Vagina (tissue), 2 donors: ENCODE measurements around the gene TUBGCP2. TPM values are rescaled to one million over a fixed set of nuclear protein-coding genes. Genes with fewer than 3 reads are reported as not detected.

Experiments used
- DNase-seq, 2 donors: peaks; one replicate each; pipeline ENCODE4 v3.0.0-alpha.2; 2017; ENCODE audit errors: extremely low spot score in 2 of 2
- H3K27ac ChIP-seq: fragments of 200-600 bp; sonication (generic); one replicate; pipeline ENCODE4 v1.5.1; 2019
- H3K27me3 ChIP-seq: fragments of 200-600 bp; sonication (generic); one replicate; pipeline ENCODE4 v1.5.1; 2019
- H3K36me3 ChIP-seq, 2 donors: fragments of 200-600 bp; sonication (generic); one replicate each; pipeline ENCODE4 v1.5.1; 2017 to 2019
- H3K4me1 ChIP-seq: fragments of 200-600 bp; sonication (generic); one replicate; pipeline ENCODE4 v1.5.1; 2019
- H3K4me3 ChIP-seq, 2 donors: fragments of 200-600 bp; sonication (generic); 1 replicate in 1 of 2; 2 replicates in 1 of 2; pipeline ENCODE4 v1.5.1; 2016 to 2019
- H3K9me3 ChIP-seq: fragments of 200-600 bp; sonication (generic); one replicate; pipeline ENCODE4 v1.5.1; 2019
- POLR2A ChIP-seq, 2 donors: fragments of 450-650 bp; IDR thresholded peaks; one replicate each; pipeline ENCODE4 v1.6.1; 2017; ENCODE audit warnings: antibody characterized with exemption in 2 of 2, mild to moderate bottlenecking in 2 of 2, moderate library complexity in 2 of 2
- POLR2AphosphoS5 ChIP-seq, 2 donors: sonication (generic); formaldehyde crosslinking; IDR thresholded peaks; one replicate each; pipeline ENCODE4 v1.9.0; 2017; ENCODE audit warnings: antibody characterized with exemption in 2 of 2, mild to moderate bottlenecking in 2 of 2, low read depth in 1 of 2; ENCODE audit not compliant: insufficient read depth in 1 of 2
- intact Hi-C: fragments of 100-400 bp; cut with DNase I; formaldehyde crosslinking; loops from one replicate; pipeline ENCODE4 v1.15.1; 2023
- total RNA-seq: library from RNA; depleted of rRNA; stranded (reverse); fragments of >200 nt; gene quantifications from one replicate; pipeline ENCODE4 v1.2.3, GENCODE V29; 2016
- TF ChIP-seq, protein P1 (sequence below), 3 experiments: fragments of 450-650 bp in 2 of 3; fragments of 200-600 bp in 1 of 3; sonication (generic) in 1 of 3; IDR thresholded peaks; one replicate each; pipeline ENCODE4 v1.5.1; 2017 to 2019; ENCODE audit warnings: antibody characterized with exemption in 3 of 3, mild to moderate bottlenecking in 2 of 3, moderate library complexity in 2 of 3

Gene TUBGCP2
- total RNA-seq, 1 donor from 2014 or later = 41.7 TPM

DNA sequence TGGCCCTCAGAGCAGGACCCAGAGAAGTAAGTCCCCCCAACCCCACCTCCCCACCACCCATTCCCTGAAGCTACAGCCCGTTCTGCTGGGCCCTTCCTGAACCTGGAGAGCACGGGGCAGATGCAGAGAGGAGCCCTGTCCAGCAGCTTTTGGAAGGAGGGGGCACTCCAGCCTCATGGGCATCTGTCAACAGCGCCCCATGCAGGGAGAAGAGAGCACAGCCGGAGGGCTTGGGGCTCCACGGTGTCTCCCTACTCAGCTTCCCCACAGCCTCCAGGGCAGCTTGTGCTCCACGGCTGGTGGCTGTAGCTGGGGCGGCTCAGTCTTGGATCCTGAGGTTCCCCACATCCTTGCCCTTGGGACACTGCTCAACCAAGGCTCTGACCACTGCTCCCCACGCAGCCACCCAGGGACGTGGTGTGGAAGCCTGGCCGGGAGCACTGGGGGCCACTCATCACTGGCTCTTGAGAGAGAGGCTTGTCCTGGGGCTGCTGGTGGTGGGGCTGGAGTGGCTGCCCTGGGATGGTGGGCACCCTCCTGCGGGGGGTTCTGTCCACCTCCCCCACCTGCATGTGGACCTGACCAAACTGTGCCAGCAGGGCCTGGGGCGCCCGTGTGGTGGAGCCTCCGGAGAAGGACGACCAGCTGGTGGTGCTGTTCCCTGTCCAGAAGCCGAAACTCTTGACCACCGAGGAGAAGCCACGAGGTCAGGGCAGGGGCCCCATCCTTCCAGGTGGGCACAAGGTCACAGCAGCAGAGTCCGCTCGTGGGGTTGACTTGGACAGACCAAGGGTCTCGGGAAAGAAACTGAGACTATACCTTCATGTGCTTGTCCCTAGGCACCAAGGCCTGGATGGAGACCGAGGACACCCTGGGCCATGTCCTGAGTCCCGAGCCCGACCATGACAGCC is 43.0 kb upstream of the TUBGCP2 start:
- DNase-seq = no peak
- Histone ChIP-seq H3K9me3 (no peaks in the 10 kb centered on the region), H3K4me1 (peaks cover 4% of the 10 kb centered on the region), H3K36me3 (no peaks in the 10 kb centered on the region), H3K4me3 (no peak overlapping the region), H3K27ac (no peak overlapping the region), H3K27me3 (no peaks in the 10 kb centered on the region)
- intact Hi-C loops = no loop called here
- TF ChIP-seq POLR2AphosphoS5 (IDR thresholded peaks at IDR 0.05; ENCODE audit: insufficient read depth in 1 of 2, low read depth in 1 of 2) (no peak), POLR2A (IDR thresholded peaks at IDR 0.05) (no peak)
- TF ChIP-seq, protein P1, sequence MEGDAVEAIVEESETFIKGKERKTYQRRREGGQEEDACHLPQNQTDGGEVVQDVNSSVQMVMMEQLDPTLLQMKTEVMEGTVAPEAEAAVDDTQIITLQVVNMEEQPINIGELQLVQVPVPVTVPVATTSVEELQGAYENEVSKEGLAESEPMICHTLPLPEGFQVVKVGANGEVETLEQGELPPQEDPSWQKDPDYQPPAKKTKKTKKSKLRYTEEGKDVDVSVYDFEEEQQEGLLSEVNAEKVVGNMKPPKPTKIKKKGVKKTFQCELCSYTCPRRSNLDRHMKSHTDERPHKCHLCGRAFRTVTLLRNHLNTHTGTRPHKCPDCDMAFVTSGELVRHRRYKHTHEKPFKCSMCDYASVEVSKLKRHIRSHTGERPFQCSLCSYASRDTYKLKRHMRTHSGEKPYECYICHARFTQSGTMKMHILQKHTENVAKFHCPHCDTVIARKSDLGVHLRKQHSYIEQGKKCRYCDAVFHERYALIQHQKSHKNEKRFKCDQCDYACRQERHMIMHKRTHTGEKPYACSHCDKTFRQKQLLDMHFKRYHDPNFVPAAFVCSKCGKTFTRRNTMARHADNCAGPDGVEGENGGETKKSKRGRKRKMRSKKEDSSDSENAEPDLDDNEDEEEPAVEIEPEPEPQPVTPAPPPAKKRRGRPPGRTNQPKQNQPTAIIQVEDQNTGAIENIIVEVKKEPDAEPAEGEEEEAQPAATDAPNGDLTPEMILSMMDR (IDR thresholded peaks at IDR 0.05) = no peak

DNA sequence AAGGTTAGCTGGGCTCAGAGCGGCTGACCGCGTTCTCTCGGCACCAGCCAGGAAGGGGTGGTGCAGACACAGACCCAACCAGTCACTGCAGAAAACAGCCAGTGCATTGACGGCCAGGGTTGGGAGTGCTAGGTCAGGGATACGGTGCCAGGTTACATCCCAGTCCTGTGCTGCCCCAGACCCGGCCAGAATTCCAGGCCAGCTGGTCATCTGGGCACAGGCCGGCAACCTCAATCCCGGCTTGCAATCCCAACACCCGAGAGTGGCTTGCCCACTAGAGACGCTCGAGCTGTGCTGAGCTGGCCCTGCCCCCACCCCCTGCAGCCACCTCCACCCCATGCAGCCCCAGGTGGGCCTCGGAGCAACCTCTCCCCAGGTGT is 42.3 kb upstream of the TUBGCP2 start:
- H3K27ac ChIP-seq = no peak overlapping the region
- H3K4me1 ChIP-seq = no peaks in the 10 kb centered on the region
- H3K27me3 ChIP-seq = no peaks in the 10 kb centered on the region
- no peak overlapping the region for H3K4me3 ChIP-seq
- no peak for DNase-seq
- TF ChIP-seq POLR2A (IDR thresholded peaks at IDR 0.05) (no peak), POLR2AphosphoS5 (IDR thresholded peaks at IDR 0.05; ENCODE audit: insufficient read depth in 1 of 2, low read depth in 1 of 2) (no peak)
- TF ChIP-seq, protein P1 (IDR thresholded peaks at IDR 0.05) = no peak
- H3K9me3 ChIP-seq = no peaks in the 10 kb centered on the region
- intact Hi-C loops = no loop called here
- no peaks in the 10 kb centered on the region for H3K36me3 ChIP-seq

DNA sequence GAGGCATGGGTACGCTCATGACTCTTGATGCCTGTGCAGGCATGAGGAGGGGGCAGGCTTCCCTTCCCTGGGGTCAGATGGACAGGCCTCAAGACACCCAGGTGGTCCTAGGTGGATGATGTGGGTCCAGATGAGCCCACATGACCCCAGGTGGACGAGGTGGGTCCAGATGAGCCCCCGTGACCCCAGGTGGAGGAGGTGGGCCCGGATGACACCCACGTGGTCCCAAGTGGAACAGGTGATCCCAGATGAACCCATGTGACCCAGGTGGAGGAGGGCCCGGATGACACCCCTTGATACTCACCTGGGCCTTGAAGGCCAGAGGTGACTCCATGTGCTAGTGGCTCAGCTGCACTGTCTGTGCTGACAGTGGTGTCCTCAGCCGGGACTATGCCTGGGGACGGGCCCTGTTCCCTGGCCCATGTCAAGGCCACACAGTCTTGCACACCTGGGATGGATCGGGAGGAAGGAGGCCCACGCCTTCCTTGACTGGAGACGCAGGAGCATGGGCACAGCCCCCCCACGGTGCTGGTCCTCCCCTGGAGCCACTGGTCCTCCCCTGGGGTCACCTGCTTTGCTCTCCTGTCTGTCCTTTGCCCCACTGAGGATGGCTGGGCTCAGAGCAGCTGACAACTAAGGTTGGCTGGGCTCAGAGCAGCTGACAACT is 41.7 kb upstream of the TUBGCP2 start:
- Histone ChIP-seq H3K4me3 (no peak overlapping the region), H3K9me3 (no peaks in the 10 kb centered on the region), H3K27ac (no peak overlapping the region), H3K36me3 (no peaks in the 10 kb centered on the region), H3K27me3 (no peaks in the 10 kb centered on the region), H3K4me1 (no peaks in the 10 kb centered on the region)
- DNase-seq = no peak
- intact Hi-C loops = no loop called here
- TF ChIP-seq, protein P1 (IDR thresholded peaks at IDR 0.05) = no peak

DNA sequence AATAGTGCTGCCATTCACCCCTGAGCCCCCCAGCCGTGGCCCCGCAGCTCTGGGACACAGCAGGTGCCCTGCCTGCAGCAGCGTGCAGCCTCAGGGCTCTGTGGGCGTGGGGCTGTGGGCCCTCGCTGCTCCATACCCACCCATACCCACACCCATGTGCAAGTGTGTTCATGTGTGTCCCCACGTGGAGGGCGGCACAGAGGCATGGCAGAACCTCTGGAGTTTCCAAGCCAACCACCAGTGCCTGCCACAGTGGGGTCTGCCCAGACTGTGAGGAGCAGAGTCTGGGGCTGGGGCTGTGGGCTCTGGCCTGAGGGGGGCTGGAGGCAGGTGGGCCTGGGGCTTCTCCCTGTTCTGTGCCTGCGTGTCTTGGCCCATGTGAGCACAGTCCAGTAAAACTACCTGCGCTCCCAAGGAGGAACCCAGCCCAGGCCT is 40.9 kb upstream of the TUBGCP2 start:
- intact Hi-C loops = no loop called here

More for the DNA sequence above, 40.9 kb upstream of the TUBGCP2 start:
- H3K4me3 ChIP-seq = no peak overlapping the region
- no peak for DNase-seq
- no peaks in the 10 kb centered on the region for H3K4me1 ChIP-seq
- no peaks in the 10 kb centered on the region for H3K9me3 ChIP-seq
- H3K27me3 ChIP-seq = no peaks in the 10 kb centered on the region
- no peak overlapping the region for H3K27ac ChIP-seq
- no peaks in the 10 kb centered on the region for H3K36me3 ChIP-seq
- TF ChIP-seq POLR2A (IDR thresholded peaks at IDR 0.05) (no peak), POLR2AphosphoS5 (IDR thresholded peaks at IDR 0.05; ENCODE audit: insufficient read depth in 1 of 2, low read depth in 1 of 2) (no peak)
- TF ChIP-seq, protein P1 (IDR thresholded peaks at IDR 0.05) = no peak
